ENCODE results near the gene NPEPPS.
"Not testable (repeated sequence)": the region's sequence is repeated elsewhere in the genome, so short reads cannot be mapped to it uniquely, and the experiment has no call there.

GRCh38 chr17:47572561-47572960 lies 41.7 kb downstream of the NPEPPS start:
- not testable (repeated sequence) for TF ChIP-seq CTCF (IDR thresholded peaks at IDR 0.05); CHD2 (IDR thresholded peaks at IDR 0.05; ENCODE audit: low read length, partially characterized antibody); RFX5 (IDR thresholded peaks at IDR 0.05; ENCODE audit: low read length); GATA2 (CRISPR knock-in tag; IDR thresholded peaks at IDR 0.05); USF1 (IDR thresholded peaks at IDR 0.05; ENCODE audit: borderline replicate concordance, low read depth); REST (IDR thresholded peaks at IDR 0.05; ENCODE audit: low read depth, low read length); RAD21 (IDR thresholded peaks at IDR 0.05; ENCODE audit: low read length); POLR2AphosphoS5 (IDR thresholded peaks at IDR 0.05; ENCODE audit: low read depth, low read length); TEAD4 (IDR thresholded peaks at IDR 0.05; ENCODE audit: borderline replicate concordance, insufficient read depth)

Measured in SK-N-SH (cell line).